Measurements from ENCODE around the gene EFCAB6. TPM values are rescaled to one million over a fixed set of nuclear protein-coding genes. Genes with fewer than 3 reads are reported as not detected.

Gene EFCAB6
- total RNA-seq, 3 donors from 2014 or later = 3.0 to 9.8 (median 5.9) TPM

- no peaks in the 10 kb centered on the region for H3K9me3 ChIP-seq
- TF ChIP-seq, protein P1, sequence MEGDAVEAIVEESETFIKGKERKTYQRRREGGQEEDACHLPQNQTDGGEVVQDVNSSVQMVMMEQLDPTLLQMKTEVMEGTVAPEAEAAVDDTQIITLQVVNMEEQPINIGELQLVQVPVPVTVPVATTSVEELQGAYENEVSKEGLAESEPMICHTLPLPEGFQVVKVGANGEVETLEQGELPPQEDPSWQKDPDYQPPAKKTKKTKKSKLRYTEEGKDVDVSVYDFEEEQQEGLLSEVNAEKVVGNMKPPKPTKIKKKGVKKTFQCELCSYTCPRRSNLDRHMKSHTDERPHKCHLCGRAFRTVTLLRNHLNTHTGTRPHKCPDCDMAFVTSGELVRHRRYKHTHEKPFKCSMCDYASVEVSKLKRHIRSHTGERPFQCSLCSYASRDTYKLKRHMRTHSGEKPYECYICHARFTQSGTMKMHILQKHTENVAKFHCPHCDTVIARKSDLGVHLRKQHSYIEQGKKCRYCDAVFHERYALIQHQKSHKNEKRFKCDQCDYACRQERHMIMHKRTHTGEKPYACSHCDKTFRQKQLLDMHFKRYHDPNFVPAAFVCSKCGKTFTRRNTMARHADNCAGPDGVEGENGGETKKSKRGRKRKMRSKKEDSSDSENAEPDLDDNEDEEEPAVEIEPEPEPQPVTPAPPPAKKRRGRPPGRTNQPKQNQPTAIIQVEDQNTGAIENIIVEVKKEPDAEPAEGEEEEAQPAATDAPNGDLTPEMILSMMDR (IDR thresholded peaks at IDR 0.05) = no peak
- TF ChIP-seq POLR2A (IDR thresholded peaks at IDR 0.05) (no peak), POLR2AphosphoS5 (IDR thresholded peaks at IDR 0.05) (no peak)
- H3K4me3 ChIP-seq = no peak overlapping the region
- no peaks in the 10 kb centered on the region for H3K36me3 ChIP-seq
- H3K4me1 ChIP-seq = no peaks in the 10 kb centered on the region
- no peaks in the 10 kb centered on the region for H3K27me3 ChIP-seq
- intact Hi-C loops (cut with DNase I; ENCODE audit: low total_unique reads) = no loop called here
- no peak overlapping the region for H3K27ac ChIP-seq
- DNase-seq (ENCODE audit: low spot score in 2 of 2) = no peak
Observed at GRCh38 chr22:43498856-43499253, 313.2 kb downstream of the EFCAB6 start.

DNA sequence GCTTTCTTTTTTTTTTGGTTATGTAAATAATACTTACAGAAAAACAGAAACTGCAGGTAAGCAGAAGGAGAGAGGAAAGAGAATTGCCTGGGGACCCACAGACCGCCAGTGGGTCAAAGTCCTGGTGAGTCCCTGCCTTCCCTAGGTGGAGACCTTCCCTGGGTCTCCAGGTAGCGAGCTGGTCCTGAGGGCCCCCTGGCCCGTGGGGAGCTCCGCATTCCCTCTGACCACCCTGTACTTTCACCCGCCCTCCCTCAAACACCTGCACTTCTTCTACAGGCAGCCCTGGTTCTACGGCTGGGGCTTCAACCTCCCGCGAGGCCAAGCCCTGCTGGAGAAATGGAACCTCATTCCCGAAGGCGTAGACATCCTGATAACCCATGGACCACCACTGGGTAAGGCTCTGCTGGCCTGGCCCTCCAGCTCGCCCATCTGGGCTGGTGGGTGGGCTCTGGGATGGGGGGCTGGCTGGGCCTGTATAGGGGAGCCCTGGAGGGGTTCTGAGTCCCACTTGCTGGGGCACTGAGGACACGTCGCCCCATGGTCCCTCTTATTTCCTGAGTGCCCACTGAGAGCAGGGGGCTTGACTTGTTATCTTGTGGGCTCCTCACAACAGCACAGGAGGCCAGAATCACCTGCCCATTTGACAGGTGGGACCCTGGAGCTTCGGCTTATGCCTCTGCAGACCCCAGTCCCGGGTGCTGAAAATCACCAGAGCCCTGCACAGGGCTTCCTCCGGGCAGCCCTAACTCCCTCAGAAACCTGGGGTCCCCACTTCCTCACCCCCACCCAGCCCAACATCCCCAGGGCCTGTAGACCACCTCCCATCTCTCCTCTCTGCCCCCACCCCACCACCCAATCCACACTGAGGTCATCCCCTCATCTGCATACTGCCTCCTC, 313.9 kb downstream of the EFCAB6 start:
- no peaks in the 10 kb centered on the region for H3K36me3 ChIP-seq
- no peaks in the 10 kb centered on the region for H3K4me1 ChIP-seq
- no peak for DNase-seq (ENCODE audit: low spot score in 2 of 2)
- H3K27ac ChIP-seq = no peak overlapping the region
- intact Hi-C loops (cut with DNase I; ENCODE audit: low total_unique reads) = no loop called here
- TF ChIP-seq, protein P1 (IDR thresholded peaks at IDR 0.05) = no peak
- TF ChIP-seq POLR2AphosphoS5 (IDR thresholded peaks at IDR 0.05) (no peak), POLR2A (IDR thresholded peaks at IDR 0.05) (no peak)
- H3K4me3 ChIP-seq = no peak overlapping the region
- no peaks in the 10 kb centered on the region for H3K9me3 ChIP-seq
- no peaks in the 10 kb centered on the region for H3K27me3 ChIP-seq

DNA sequence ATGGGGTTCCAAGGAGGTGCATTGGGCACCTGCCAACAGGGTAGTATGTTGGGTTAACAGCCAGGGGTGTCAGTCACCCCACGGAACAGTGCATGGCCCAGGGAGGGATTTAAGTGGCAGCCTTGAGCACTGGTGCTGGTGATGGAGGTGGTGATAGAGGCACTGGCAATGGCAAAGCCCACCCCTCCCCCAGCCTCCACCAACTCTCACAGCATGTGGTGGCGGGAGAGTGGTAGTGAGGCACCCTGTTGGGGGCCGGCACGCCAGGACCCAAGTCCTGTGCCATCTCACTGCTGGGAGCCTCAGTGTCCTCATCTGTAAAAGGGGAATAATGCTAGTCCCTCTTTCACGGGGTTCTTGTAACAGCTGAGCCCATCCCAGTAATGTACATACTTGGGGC, 318.8 kb downstream of the EFCAB6 start:
- intact Hi-C loops (cut with DNase I; ENCODE audit: low total_unique reads) = no loop called here
- H3K4me1 ChIP-seq = no peaks in the 10 kb centered on the region
- H3K27me3 ChIP-seq = no peaks in the 10 kb centered on the region
- H3K36me3 ChIP-seq = no peaks in the 10 kb centered on the region
- H3K9me3 ChIP-seq = no peaks in the 10 kb centered on the region
- H3K4me3 ChIP-seq = no peak overlapping the region
- TF ChIP-seq, protein P1 (IDR thresholded peaks at IDR 0.05) = no peak
- no peak for TF ChIP-seq POLR2AphosphoS5 (IDR thresholded peaks at IDR 0.05)
- TF ChIP-seq POLR2A (IDR thresholded peaks at IDR 0.05) = no peak
- no peak for DNase-seq (ENCODE audit: low spot score in 2 of 2)
- no peak overlapping the region for H3K27ac ChIP-seq

DNA sequence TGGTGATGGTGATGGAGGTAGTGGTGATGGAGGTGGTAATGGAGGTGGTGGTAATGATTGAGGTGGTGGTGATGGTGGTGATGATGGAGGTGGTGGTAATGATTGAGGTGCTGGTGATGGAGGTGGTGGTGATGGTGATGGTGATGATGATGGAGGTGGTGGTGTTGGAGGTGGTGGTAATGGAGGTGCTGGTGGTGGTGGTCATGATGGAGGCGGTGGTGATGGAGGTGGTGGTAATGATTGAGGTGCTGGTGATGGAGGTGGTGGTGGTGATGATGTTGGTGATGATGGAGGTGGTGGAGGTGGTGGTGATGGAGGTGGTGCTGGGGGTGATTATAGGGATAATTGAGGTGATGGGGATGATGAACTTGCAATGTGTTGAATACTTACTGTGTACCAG, 320.4 kb downstream of the EFCAB6 start:
- intact Hi-C loops (cut with DNase I; ENCODE audit: low total_unique reads) = no loop called here
- no peak overlapping the region for H3K27ac ChIP-seq
- DNase-seq (ENCODE audit: low spot score in 2 of 2) = no peak
- TF ChIP-seq, protein P1 (IDR thresholded peaks at IDR 0.05) = no peak
- TF ChIP-seq POLR2A (IDR thresholded peaks at IDR 0.05) (no peak), POLR2AphosphoS5 (IDR thresholded peaks at IDR 0.05) (no peak)
- H3K4me3 ChIP-seq = no peak overlapping the region
- H3K27me3 ChIP-seq = no peaks in the 10 kb centered on the region
- H3K4me1 ChIP-seq = no peaks in the 10 kb centered on the region
- no peaks in the 10 kb centered on the region for H3K36me3 ChIP-seq
- no peaks in the 10 kb centered on the region for H3K9me3 ChIP-seq

DNA sequence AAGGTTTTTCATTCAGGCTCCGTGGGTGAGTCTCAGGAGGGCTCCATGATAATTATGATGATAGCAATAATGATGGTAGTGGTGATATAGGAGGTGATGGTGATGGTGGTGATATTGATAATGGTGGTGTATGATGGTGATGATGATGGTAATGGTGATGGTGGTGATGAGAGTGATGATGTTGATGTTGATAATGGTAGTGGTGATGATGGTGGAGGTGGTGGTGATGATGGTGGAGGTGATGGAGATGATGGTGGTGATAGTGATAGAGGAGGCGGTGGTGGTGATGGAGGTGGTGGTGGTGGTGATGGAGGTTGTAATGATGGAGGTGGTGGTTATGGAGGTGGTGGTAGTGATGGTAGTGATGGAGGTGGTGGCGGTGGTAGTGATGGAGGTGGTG, 320.9 kb downstream of the EFCAB6 start:
- intact Hi-C loops (cut with DNase I; ENCODE audit: low total_unique reads) = no loop called here
- Histone ChIP-seq H3K9me3 (no peaks in the 10 kb centered on the region), H3K4me3 (no peak overlapping the region), H3K27ac (no peak overlapping the region), H3K4me1 (no peaks in the 10 kb centered on the region), H3K36me3 (no peaks in the 10 kb centered on the region), H3K27me3 (peaks cover 0 to 5% of the 10 kb centered on the region in 2 donors)
- no peak for DNase-seq (ENCODE audit: low spot score in 2 of 2)
- TF ChIP-seq, protein P1 (IDR thresholded peaks at IDR 0.05) = no peak
- TF ChIP-seq POLR2AphosphoS5 (IDR thresholded peaks at IDR 0.05) (no peak), POLR2A (IDR thresholded peaks at IDR 0.05) (no peak)

All from breast epithelium (tissue), 4 donors.